NCI-H345 treated with DMSO at 0.1 percent for 48 hours (cell line): ENCODE results near the gene C19orf67.
"Not testable (repeated sequence)": the region's sequence is repeated elsewhere in the genome, so short reads cannot be mapped to it uniquely, and the experiment has no call there.

ENCODE experiments used
- DNase-seq: peaks from one replicate; lab custom pipeline; 2025; ENCODE audit not compliant: unreplicated experiment; lab: John Stamatoyannopoulos, UW

The C19orf67 gene

GRCh38 chr19:14058182-14059092, 27.1 kb downstream of the C19orf67 start:
- DNase-seq: no peak

GRCh38 chr19:14056741-14057356, 28.7 kb downstream of the C19orf67 start:
- DNase-seq: no peak

- no peak for DNase-seq
These were observed 29.4 kb downstream of the C19orf67 start for GRCh38 chr19:14056069-14056666.

GRCh38 chr19:14055396-14055795, 30.2 kb downstream of the C19orf67 start:
- DNase-seq: no peak

GRCh38 chr19:14054721-14055120, 30.9 kb downstream of the C19orf67 start:
- no peak for DNase-seq

GRCh38 chr19:14054099-14054498, 31.5 kb downstream of the C19orf67 start:
- no peak for DNase-seq

GRCh38 chr19:14053500-14053899, 32.1 kb downstream of the C19orf67 start:
- no peak for DNase-seq

GRCh38 chr19:14053032-14053431, 32.6 kb downstream of the C19orf67 start:
- DNase-seq: no peak

GRCh38 chr19:14052470-14052869, 33.1 kb downstream of the C19orf67 start:
- DNase-seq: no peak

GRCh38 chr19:14051980-14052379, 33.6 kb downstream of the C19orf67 start:
- no peak for DNase-seq

GRCh38 chr19:14050961-14051360, 34.6 kb downstream of the C19orf67 start:
- DNase-seq: not testable (repeated sequence)

- no peak for DNase-seq
These were observed 35.1 kb downstream of the C19orf67 start for GRCh38 chr19:14050512-14050911.

- no peak for DNase-seq
These were observed 37.0 kb downstream of the C19orf67 start for GRCh38 chr19:14048443-14049153.

GRCh38 chr19:14047866-14048265, 37.7 kb downstream of the C19orf67 start:
- DNase-seq: not testable (repeated sequence)

- DNase-seq: not testable (repeated sequence)
These were observed 42.6 kb downstream of the C19orf67 start for GRCh38 chr19:14042659-14043608.

- no peak for DNase-seq
These were observed 46.4 kb downstream of the C19orf67 start for GRCh38 chr19:14039181-14039580.

- no peak for DNase-seq
These were observed 49.9 kb downstream of the C19orf67 start for GRCh38 chr19:14035706-14036105.

- not testable (repeated sequence) for DNase-seq
These were observed 50.4 kb downstream of the C19orf67 start for GRCh38 chr19:14035159-14035558.

GRCh38 chr19:14033946-14034345, 51.6 kb downstream of the C19orf67 start:
- no peak for DNase-seq
